ENCODE data around the gene PRKAR1B. TPM values are rescaled to one million over a fixed set of nuclear protein-coding genes. Genes with fewer than 3 reads are reported as not detected.

PRKAR1B gene
- total RNA-seq, 2 donors from 2014 or later: 33.5 to 43.2 TPM

DNA sequence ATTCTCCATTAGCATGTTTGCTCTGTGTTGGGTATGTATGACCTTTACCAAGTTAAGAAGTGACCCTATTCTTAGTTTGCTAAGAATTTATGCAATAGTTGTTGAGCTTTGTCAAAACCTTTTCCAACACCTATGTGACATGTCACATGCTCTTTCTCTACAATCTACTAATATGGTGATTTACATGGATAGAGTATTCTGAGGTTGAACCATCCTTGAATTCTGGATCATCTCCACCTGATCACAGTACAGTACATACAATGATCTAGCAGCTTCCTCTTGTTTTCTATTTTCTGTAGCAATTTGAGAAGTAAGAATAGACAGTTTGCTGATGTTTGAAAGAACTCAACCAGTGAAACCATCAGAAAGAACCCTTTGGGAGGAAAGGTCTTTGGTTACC is 106.2 kb downstream of the PRKAR1B start:
- Histone ChIP-seq H3K36me3 (ENCODE audit: control insufficient read depth, insufficient read depth, low read length) (no peaks in the 10 kb centered on the region), H3K4me3 (ENCODE audit: low read length) (no peak overlapping the region), H3K27ac (ENCODE audit: low read depth, low read length) (no peak overlapping the region), H3K9ac (ENCODE audit: extremely low read depth, low read length, poor library complexity, severe bottlenecking) (no peak overlapping the region), H3K4me1 (ENCODE audit: control insufficient read depth, insufficient read depth, low read length) (no peaks in the 10 kb centered on the region), H3K27me3 (ENCODE audit: control insufficient read depth, insufficient read depth, low read length, poor library complexity, severe bottlenecking) (no peaks in the 10 kb centered on the region), H3K9me3 (ENCODE audit: control insufficient read depth, low read length) (peaks cover 56% of the 10 kb centered on the region)
- H3K4me3 Mint-ChIP-seq: no peak overlapping the region
- TF ChIP-seq, protein P1, sequence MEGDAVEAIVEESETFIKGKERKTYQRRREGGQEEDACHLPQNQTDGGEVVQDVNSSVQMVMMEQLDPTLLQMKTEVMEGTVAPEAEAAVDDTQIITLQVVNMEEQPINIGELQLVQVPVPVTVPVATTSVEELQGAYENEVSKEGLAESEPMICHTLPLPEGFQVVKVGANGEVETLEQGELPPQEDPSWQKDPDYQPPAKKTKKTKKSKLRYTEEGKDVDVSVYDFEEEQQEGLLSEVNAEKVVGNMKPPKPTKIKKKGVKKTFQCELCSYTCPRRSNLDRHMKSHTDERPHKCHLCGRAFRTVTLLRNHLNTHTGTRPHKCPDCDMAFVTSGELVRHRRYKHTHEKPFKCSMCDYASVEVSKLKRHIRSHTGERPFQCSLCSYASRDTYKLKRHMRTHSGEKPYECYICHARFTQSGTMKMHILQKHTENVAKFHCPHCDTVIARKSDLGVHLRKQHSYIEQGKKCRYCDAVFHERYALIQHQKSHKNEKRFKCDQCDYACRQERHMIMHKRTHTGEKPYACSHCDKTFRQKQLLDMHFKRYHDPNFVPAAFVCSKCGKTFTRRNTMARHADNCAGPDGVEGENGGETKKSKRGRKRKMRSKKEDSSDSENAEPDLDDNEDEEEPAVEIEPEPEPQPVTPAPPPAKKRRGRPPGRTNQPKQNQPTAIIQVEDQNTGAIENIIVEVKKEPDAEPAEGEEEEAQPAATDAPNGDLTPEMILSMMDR (conservative IDR thresholded peaks at IDR 0.05): no peak
- H3K36me3 Mint-ChIP-seq (ENCODE audit: low read depth): peaks cover 50% of the 10 kb centered on the region
- peaks cover 50% of the 10 kb centered on the region for H3K9me3 Mint-ChIP-seq
- H3K27me3 Mint-ChIP-seq (ENCODE audit: insufficient read depth): no peaks in the 10 kb centered on the region
- H3K4me1 Mint-ChIP-seq: peaks cover 2% of the 10 kb centered on the region
- DNase-seq: no peak
- no peak overlapping the region for H3K27ac Mint-ChIP-seq

DNA sequence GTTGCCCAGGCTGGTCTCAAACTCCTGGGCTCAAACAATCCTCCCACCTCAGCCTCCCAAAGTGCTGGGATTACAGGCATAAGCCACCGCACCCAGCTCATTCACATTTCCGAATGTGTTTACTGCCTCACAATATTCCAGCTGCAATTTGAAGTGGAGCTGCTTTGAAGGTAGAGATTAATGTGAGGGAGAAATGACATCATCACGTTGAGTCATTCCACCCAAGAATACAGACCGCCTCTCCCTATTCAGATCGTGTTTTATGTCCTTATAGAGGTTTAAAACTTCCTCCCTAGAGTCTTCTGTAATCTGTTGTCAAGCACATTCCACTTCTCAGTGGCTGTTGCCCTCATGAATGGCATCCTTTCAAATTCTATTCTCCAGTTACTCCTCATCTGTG is 107.0 kb downstream of the PRKAR1B start:
- H3K4me3 ChIP-seq (ENCODE audit: low read length): no peak overlapping the region
- DNase-seq: no peak
- Mint-ChIP-seq H3K4me1 (peaks cover 2% of the 10 kb centered on the region), H3K36me3 (ENCODE audit: low read depth) (peaks cover 47% of the 10 kb centered on the region), H3K27me3 (ENCODE audit: insufficient read depth) (no peaks in the 10 kb centered on the region), H3K27ac (no peak overlapping the region), H3K9me3 (peaks cover 43% of the 10 kb centered on the region), H3K4me3 (no peak overlapping the region)
- no peaks in the 10 kb centered on the region for H3K27me3 ChIP-seq (ENCODE audit: control insufficient read depth, insufficient read depth, low read length, poor library complexity, severe bottlenecking)
- no peak overlapping the region for H3K27ac ChIP-seq (ENCODE audit: low read depth, low read length)
- no peaks in the 10 kb centered on the region for H3K36me3 ChIP-seq (ENCODE audit: control insufficient read depth, insufficient read depth, low read length)
- H3K4me1 ChIP-seq (ENCODE audit: control insufficient read depth, insufficient read depth, low read length): no peaks in the 10 kb centered on the region
- TF ChIP-seq, protein P1 (conservative IDR thresholded peaks at IDR 0.05): no peak
- peaks cover 48% of the 10 kb centered on the region for H3K9me3 ChIP-seq (ENCODE audit: control insufficient read depth, low read length)
- WGBS, 2 experiments (ENCODE audit: insufficient coverage in 1 of 2, insufficient read length in 1 of 2): 82 to 86% methylated on average over 3 to 5 of the region's 5 CpGs
- no peak overlapping the region for H3K9ac ChIP-seq (ENCODE audit: extremely low read depth, low read length, poor library complexity, severe bottlenecking)

GRCh38 chr7:619368-619840 is 107.7 kb downstream of the PRKAR1B start:
- Mint-ChIP-seq H3K36me3 (ENCODE audit: low read depth) (peaks cover 40% of the 10 kb centered on the region), H3K9me3 (peaks cover 36% of the 10 kb centered on the region)
- TF ChIP-seq, protein P1 (conservative IDR thresholded peaks at IDR 0.05): no peak

More at GRCh38 chr7:619368-619840, 107.7 kb downstream of the PRKAR1B start:
- no peak for DNase-seq
- no peak overlapping the region for H3K27ac Mint-ChIP-seq
- Histone ChIP-seq H3K27ac (ENCODE audit: low read depth, low read length) (no peak overlapping the region), H3K27me3 (ENCODE audit: control insufficient read depth, insufficient read depth, low read length, poor library complexity, severe bottlenecking) (no peaks in the 10 kb centered on the region), H3K4me3 (ENCODE audit: low read length) (no peak overlapping the region), H3K36me3 (ENCODE audit: control insufficient read depth, insufficient read depth, low read length) (no peaks in the 10 kb centered on the region), H3K4me1 (ENCODE audit: control insufficient read depth, insufficient read depth, low read length) (no peaks in the 10 kb centered on the region), H3K9ac (ENCODE audit: extremely low read depth, low read length, poor library complexity, severe bottlenecking) (no peak overlapping the region), H3K9me3 (ENCODE audit: control insufficient read depth, low read length) (peaks cover 42% of the 10 kb centered on the region)
- H3K4me3 Mint-ChIP-seq: no peak overlapping the region
- no peaks in the 10 kb centered on the region for H3K27me3 Mint-ChIP-seq (ENCODE audit: insufficient read depth)
- 91 to 94% methylated on average over 5 of the region's 5 CpGs for WGBS, 2 experiments (ENCODE audit: insufficient coverage in 1 of 2, insufficient read length in 1 of 2)
- H3K4me1 Mint-ChIP-seq: peaks cover 2% of the 10 kb centered on the region

All from endodermal cell (in vitro differentiated cells).